ENCODE results near the gene CPVL.

GRCh38 chr7:29192323-29192722, 46.0 kb upstream of the CPVL start:
- TF ChIP-seq CTCF (IDR thresholded peaks at IDR 0.05): no peak
- no peak for TF ChIP-seq POLR2A (IDR thresholded peaks at IDR 0.05)
- no peak for TF ChIP-seq EP300 (IDR thresholded peaks at IDR 0.05)
- no peak for TF ChIP-seq POLR2AphosphoS5 (IDR thresholded peaks at IDR 0.05)

All from suprapubic skin (tissue), 4 donors.